HEK293 (cell line): Measurements from ENCODE around the gene TRABD.

Experiments
- CTCF ChIA-PET: fragments of 350-600 bp; formaldehyde crosslinking; extraction: SDS; loops from one replicate; lab custom pipeline; 2021; ENCODE audit warnings: antibody characterized with exemption; lab: Yijun Ruan, JAX
- POLR2A ChIA-PET: fragments of 300-600 bp; formaldehyde crosslinking; extraction: SDS; loops from one replicate; lab custom pipeline; 2020; ENCODE audit warnings: antibody characterized with exemption, inconsistent platforms; lab: Yijun Ruan, JAX
- H3K27ac ChIP-seq: fragments of 200-500 bp; sonication (Bioruptor generic); 2 replicates; pipeline ENCODE4 v1.5.1; 2014; ENCODE audit warnings: low read depth, low read length, control low read depth, inconsistent platforms; ENCODE audit errors: extremely low read depth
- H3K36me3 ChIP-seq, 2 experiments: fragments of 200-500 bp in 1 of 2; sonication (Bioruptor generic) in 1 of 2; 1 replicate in 1 of 2; 2 replicates in 1 of 2; pipeline ENCODE4 v1.5.1; 2014 to 2017; ENCODE audit warnings: inconsistent platforms in 2 of 2, low read length in 2 of 2; ENCODE audit not compliant: control insufficient read depth in 2 of 2, insufficient read depth in 1 of 2
- H3K4me1 ChIP-seq: fragments of 200-500 bp; sonication (Bioruptor generic); 2 replicates; pipeline ENCODE4 v1.5.1; 2014; ENCODE audit warnings: mild to moderate bottlenecking, low read length, inconsistent platforms; ENCODE audit not compliant: control insufficient read depth, insufficient read depth
- H3K4me3 ChIP-seq: 2 replicates; pipeline ENCODE4 v1.5.1; 2011; ENCODE audit warnings: low read depth, mild to moderate bottlenecking, control low read depth, low read length, moderate library complexity
- H3K9me3 ChIP-seq: fragments of 200-500 bp; sonication (Bioruptor generic); 2 replicates; pipeline ENCODE4 v1.5.1; 2014; ENCODE audit warnings: low read depth, low read length, inconsistent platforms; ENCODE audit not compliant: control insufficient read depth, insufficient read depth
- IKZF3 ChIP-seq: fragments of 450-650 bp; IDR thresholded peaks from 2 replicates; pipeline ENCODE4 v1.5.0; 2018; ENCODE audit warnings: missing biosample characterization, mild to moderate bottlenecking, missing genetic modification characterization, moderate library complexity
- KLF16 ChIP-seq: fragments of 450-650 bp; formaldehyde crosslinking; IDR thresholded peaks from 2 replicates; pipeline ENCODE4 v1.5.1; 2017; ENCODE audit warnings: missing biosample characterization, missing genetic modification characterization
- KLF8 ChIP-seq: fragments of 450-650 bp; formaldehyde crosslinking; IDR thresholded peaks from 2 replicates; pipeline ENCODE4 v1.5.1; 2016; ENCODE audit warnings: missing biosample characterization, missing genetic modification characterization
- KLF9 ChIP-seq: fragments of 450-650 bp; formaldehyde crosslinking; IDR thresholded peaks from 2 replicates; pipeline ENCODE4 v1.5.1; 2016; ENCODE audit warnings: missing biosample characterization, missing genetic modification characterization, low read depth
- PRDM10 ChIP-seq: fragments of 450-650 bp; formaldehyde crosslinking; IDR thresholded peaks from 2 replicates; pipeline ENCODE4 v1.5.1; 2016; ENCODE audit warnings: missing biosample characterization, missing genetic modification characterization
- REPIN1 ChIP-seq: fragments of 450-650 bp; formaldehyde crosslinking; IDR thresholded peaks from 2 replicates; pipeline ENCODE4 v1.5.1; 2017; ENCODE audit warnings: missing biosample characterization, missing genetic modification characterization, low read depth
- SALL2 ChIP-seq: fragments of 450-650 bp; formaldehyde crosslinking; IDR thresholded peaks from 2 replicates; pipeline ENCODE4 v1.5.0; 2017; ENCODE audit warnings: missing biosample characterization, mild to moderate bottlenecking, missing genetic modification characterization, borderline replicate concordance
- TRIM28 ChIP-seq: IDR thresholded peaks from 2 replicates; pipeline ENCODE4 v1.6.1; 2011; ENCODE audit warnings: low read length, control low read depth, borderline replicate concordance
- YY1 ChIP-seq: fragments of 450-650 bp; formaldehyde crosslinking; IDR thresholded peaks from 2 replicates; pipeline ENCODE4 v1.5.1; 2018; ENCODE audit warnings: missing biosample characterization, missing genetic modification characterization
- ZEB2 ChIP-seq: fragments of 450-650 bp; formaldehyde crosslinking; IDR thresholded peaks from 2 replicates; pipeline ENCODE4 v1.5.1; 2016; ENCODE audit warnings: missing biosample characterization, missing genetic modification characterization
- ZNF10 ChIP-seq: fragments of 450-650 bp; formaldehyde crosslinking; IDR thresholded peaks from 2 replicates; pipeline ENCODE4 v1.5.1; 2017; ENCODE audit warnings: missing biosample characterization, missing genetic modification characterization
- ZNF280D ChIP-seq: fragments of 450-650 bp; formaldehyde crosslinking; IDR thresholded peaks from 2 replicates; pipeline ENCODE4 v1.5.1; 2016; ENCODE audit warnings: missing biosample characterization, missing genetic modification characterization
- ZNF473 ChIP-seq: fragments of 450-650 bp; formaldehyde crosslinking; IDR thresholded peaks from 2 replicates; pipeline ENCODE4 v1.5.1; 2017; ENCODE audit warnings: missing biosample characterization, missing genetic modification characterization
- ZNF571 ChIP-seq: fragments of 450-650 bp; formaldehyde crosslinking; IDR thresholded peaks from 2 replicates; pipeline ENCODE4 v1.5.0; 2017; ENCODE audit warnings: missing biosample characterization, missing genetic modification characterization
- ZNF580 ChIP-seq: fragments of 450-650 bp; formaldehyde crosslinking; IDR thresholded peaks from 2 replicates; pipeline ENCODE4 v1.5.1; 2016; ENCODE audit warnings: missing biosample characterization, missing genetic modification characterization
- ZNF585B ChIP-seq: fragments of 450-650 bp; formaldehyde crosslinking; IDR thresholded peaks from 2 replicates; pipeline ENCODE4 v1.5.1; 2016; ENCODE audit warnings: missing biosample characterization, missing genetic modification characterization
- ZNF692 ChIP-seq: fragments of 450-650 bp; formaldehyde crosslinking; IDR thresholded peaks from 2 replicates; pipeline ENCODE4 v1.5.1; 2016; ENCODE audit warnings: missing biosample characterization, missing genetic modification characterization
- ZNF704 ChIP-seq: fragments of 450-650 bp; formaldehyde crosslinking; IDR thresholded peaks from 2 replicates; pipeline ENCODE4 v1.5.1; 2016; ENCODE audit warnings: missing biosample characterization, missing genetic modification characterization
- ZSCAN18 ChIP-seq: fragments of 450-650 bp; formaldehyde crosslinking; IDR thresholded peaks from 2 replicates; pipeline ENCODE4 v1.5.1; 2016; ENCODE audit warnings: missing biosample characterization, missing genetic modification characterization
- ZSCAN4 ChIP-seq: fragments of 450-650 bp; formaldehyde crosslinking; IDR thresholded peaks from 2 replicates; pipeline ENCODE4 v1.5.1; 2017; ENCODE audit warnings: missing biosample characterization, missing genetic modification characterization

The TRABD gene

GRCh38 chr22:50207383-50208140, 21.8 kb downstream of the TRABD start (continued):
- TF ChIP-seq ZNF280D (tag by site-specific recombination): no peak

GRCh38 chr22:50208430-50208938, 22.8 kb downstream of the TRABD start:
- Histone ChIP-seq H3K36me3 (peaks cover 24 to 87% of the 10 kb centered on the region in 2 experiments), H3K4me1 (no peaks in the 10 kb centered on the region), H3K27ac (no peak overlapping the region), H3K9me3 (no peaks in the 10 kb centered on the region), H3K4me3 (no peak overlapping the region)
- ChIA-PET POLR2A (interaction anchor here (0.7 to 1.1 kb wide), 3 partner anchors 33 to 350 kb away, joined by 3 to 4 read pairs (median 4); no protein-coding TSS in a partner anchor), CTCF (interaction anchor here (0.6 to 2.0 kb wide), 12 partner anchors 27 to 442 kb away, joined by 3 to 6 read pairs (median 4); no protein-coding TSS in a partner anchor)
- TF ChIP-seq KLF8 (tag by site-specific recombination) (no peak), ZNF692 (tag by site-specific recombination) (no peak), ZSCAN4 (tag by site-specific recombination) (no peak), PRDM10 (tag by site-specific recombination) (no peak), SALL2 (tag by site-specific recombination) (no peak), KLF16 (tag by site-specific recombination) (no peak), ZNF473 (no peak), ZNF580 (tag by site-specific recombination) (no peak), ZSCAN18 (tag by site-specific recombination) (no peak), REPIN1 (no peak), KLF9 (no peak), ZEB2 (tag by site-specific recombination) (no peak), ZNF571 (no peak), ZNF10 (tag by site-specific recombination) (no peak), IKZF3 (tag by site-specific recombination) (no peak), YY1 (no peak), ZNF585B (tag by site-specific recombination) (no peak), TRIM28 (no peak), ZNF704 (tag by site-specific recombination) (no peak)
